ENCODE measurements around the gene PTCH1. TPM values are rescaled to one million over a fixed set of nuclear protein-coding genes. Genes with fewer than 3 reads are reported as not detected.

PTCH1 gene
- total RNA-seq, 1 experiment from 2014 or later: 6.6 TPM

GRCh38 chr9:95545831-95546567, 29.2 kb upstream of the PTCH1 start:
- H3K27me3 ChIP-seq (ENCODE audit: control insufficient read depth, insufficient read depth, low read length): no peaks in the 10 kb centered on the region
- CTCF ChIA-PET: no interaction called here
- H3K4me3 ChIP-seq (ENCODE audit: low read depth in 2 of 2, low read length in 2 of 2): no peak overlapping the region
- ATAC-seq (no peak), DNase-seq (ENCODE audit: low read depth, low spot score) (no peak)
- no TSS peak for BruUV-seq (replicated peaks)
- no peak overlapping the region for H3K27ac ChIP-seq (ENCODE audit: low read length)
- H3K9me3 ChIP-seq (ENCODE audit: control insufficient read depth, insufficient read depth, low read depth, low read length): no peaks in the 10 kb centered on the region
- intact Hi-C loops (cut with micrococcal nuclease; ENCODE audit: unreplicated experiment) (no loop called here), in situ Hi-C loops (cut with HindIII; ENCODE audit: low pct_unique_long_range_greater_than_20kb, low sequenced_read_pairs) (no loop called here)
- no peaks in the 10 kb centered on the region for H3K36me3 ChIP-seq (ENCODE audit: control insufficient read depth, insufficient read depth, low read length)
- TF ChIP-seq POLR2AphosphoS5 (IDR thresholded peaks at IDR 0.05; ENCODE audit: low read depth, low read length) (no peak), SIN3A (IDR thresholded peaks at IDR 0.05; ENCODE audit: borderline replicate concordance, insufficient read depth, low read depth, low read length) (no peak), TCF7L2 (IDR thresholded peaks at IDR 0.05; ENCODE audit: low read depth, low read length) (no peak), CTCF (IDR thresholded peaks at IDR 0.05) (no peak), REST (IDR thresholded peaks at IDR 0.05; ENCODE audit: insufficient read depth in 1 of 2, low read depth in 2 of 2, low read length in 1 of 2) (no peak)
- H3K4me1 ChIP-seq (ENCODE audit: control insufficient read depth, insufficient read depth, low read length): no peaks in the 10 kb centered on the region
- POLR2A ChIA-PET: no interaction called here

- in situ Hi-C loops (cut with HindIII; ENCODE audit: low pct_unique_long_range_greater_than_20kb, low sequenced_read_pairs) (no loop called here), intact Hi-C loops (cut with micrococcal nuclease; ENCODE audit: unreplicated experiment) (no loop called here)
- Histone ChIP-seq H3K36me3 (ENCODE audit: control insufficient read depth, insufficient read depth, low read length) (no peaks in the 10 kb centered on the region), H3K27ac (ENCODE audit: low read length) (no peak overlapping the region), H3K9me3 (ENCODE audit: control insufficient read depth, insufficient read depth, low read depth, low read length) (no peaks in the 10 kb centered on the region), H3K27me3 (ENCODE audit: control insufficient read depth, insufficient read depth, low read length) (peaks cover 7% of the 10 kb centered on the region; the same call in 1 of the 2 replicates), H3K4me1 (ENCODE audit: control insufficient read depth, insufficient read depth, low read length) (no peaks in the 10 kb centered on the region), H3K4me3 (ENCODE audit: low read depth in 2 of 2, low read length in 2 of 2) (no peak overlapping the region)
- DNase-seq (ENCODE audit: low read depth, low spot score): no peak
- TF ChIP-seq REST (IDR thresholded peaks at IDR 0.05; ENCODE audit: insufficient read depth in 1 of 2, low read depth in 2 of 2, low read length in 1 of 2) (no peak), TCF7L2 (IDR thresholded peaks at IDR 0.05; ENCODE audit: low read depth, low read length) (no peak), CTCF (IDR thresholded peaks at IDR 0.05) (no peak), POLR2AphosphoS5 (IDR thresholded peaks at IDR 0.05; ENCODE audit: low read depth, low read length) (no peak), SIN3A (IDR thresholded peaks at IDR 0.05; ENCODE audit: borderline replicate concordance, insufficient read depth, low read depth, low read length) (no peak)
- POLR2A ChIA-PET: no interaction called here
- ATAC-seq: no peak
- CTCF ChIA-PET: no interaction called here
- no TSS peak for BruUV-seq (replicated peaks)
These were observed 17.4 kb upstream of the PTCH1 start for GRCh38 chr9:95533996-95534680.

All from Panc1 (cell line).